Osteoblast (primary cell): ENCODE measurements around the gene RTP5. TPM values are rescaled to one million over a fixed set of nuclear protein-coding genes. Genes with fewer than 3 reads are reported as not detected.
A peak's percentile ranks its signal among the peaks of the same experiment; 100 is the strongest.

ENCODE experiments used
- DNase-seq: peaks from one replicate; pipeline ENCODE4 v3.0.0; 2011; ENCODE audit warnings: low spot score, mixed read lengths; ENCODE audit not compliant: insufficient read length; ENCODE audit errors: missing footprints
- H2AFZ ChIP-seq: 2 replicates; pipeline ENCODE4 v1.6.0; 2011; ENCODE audit warnings: mild to moderate bottlenecking, low read length
- H3K27ac ChIP-seq: 2 replicates; pipeline ENCODE4 v1.5.1; 2011; ENCODE audit warnings: mild to moderate bottlenecking, low read depth, low read length, moderate library complexity
- H3K27me3 ChIP-seq: 2 replicates; pipeline ENCODE4 v1.6.0; 2012; ENCODE audit warnings: mild to moderate bottlenecking, control low read depth, inconsistent platforms, low read length, moderate library complexity; ENCODE audit not compliant: insufficient read depth
- H3K36me3 ChIP-seq: 2 replicates; pipeline ENCODE4 v1.5.1; 2011; ENCODE audit warnings: mild to moderate bottlenecking, low read length, control low read depth, moderate library complexity; ENCODE audit not compliant: insufficient read depth
- H3K4me1 ChIP-seq: 2 replicates; pipeline ENCODE4 v1.5.1; 2011; ENCODE audit warnings: mild to moderate bottlenecking, low read length, control low read depth, moderate library complexity; ENCODE audit not compliant: insufficient read depth
- H3K4me2 ChIP-seq: 2 replicates; pipeline ENCODE4 v1.6.0; 2011; ENCODE audit warnings: mild to moderate bottlenecking, low read length; ENCODE audit not compliant: insufficient read depth
- H3K4me3 ChIP-seq: fragments of 200-600 bp; sonication (generic); 3 replicates; pipeline ENCODE4 v1.5.1; 2012; ENCODE audit warnings: mild to moderate bottlenecking, low read length, inconsistent platforms; ENCODE audit not compliant: insufficient read depth
- H3K79me2 ChIP-seq: 2 replicates; pipeline ENCODE4 v1.6.0; 2012; ENCODE audit warnings: mild to moderate bottlenecking, low read length, control low read depth, inconsistent platforms; ENCODE audit not compliant: insufficient read depth
- H3K9me3 ChIP-seq: 2 replicates; pipeline ENCODE4 v1.5.1; 2011; ENCODE audit warnings: low read depth, low read length, control low read depth
- H4K20me1 ChIP-seq: 2 replicates; pipeline ENCODE4 v1.6.0; 2012; ENCODE audit warnings: mild to moderate bottlenecking, low read length, control low read depth; ENCODE audit not compliant: insufficient read depth
- CTCF ChIP-seq: IDR thresholded peaks from 2 replicates; pipeline ENCODE4 v1.5.1; 2011; ENCODE audit warnings: mild to moderate bottlenecking, low read depth, low read length, moderate library complexity; ENCODE audit errors: extremely low read depth
- total RNA-seq: library from RNA; depleted of rRNA; stranded (reverse); fragments of >200 nt; gene quantifications from 2 replicates; pipeline ENCODE4 v1.2.3, GENCODE V29; 2012

RTP5 gene
- total RNA-seq, 1 donor: not detected

DNA sequence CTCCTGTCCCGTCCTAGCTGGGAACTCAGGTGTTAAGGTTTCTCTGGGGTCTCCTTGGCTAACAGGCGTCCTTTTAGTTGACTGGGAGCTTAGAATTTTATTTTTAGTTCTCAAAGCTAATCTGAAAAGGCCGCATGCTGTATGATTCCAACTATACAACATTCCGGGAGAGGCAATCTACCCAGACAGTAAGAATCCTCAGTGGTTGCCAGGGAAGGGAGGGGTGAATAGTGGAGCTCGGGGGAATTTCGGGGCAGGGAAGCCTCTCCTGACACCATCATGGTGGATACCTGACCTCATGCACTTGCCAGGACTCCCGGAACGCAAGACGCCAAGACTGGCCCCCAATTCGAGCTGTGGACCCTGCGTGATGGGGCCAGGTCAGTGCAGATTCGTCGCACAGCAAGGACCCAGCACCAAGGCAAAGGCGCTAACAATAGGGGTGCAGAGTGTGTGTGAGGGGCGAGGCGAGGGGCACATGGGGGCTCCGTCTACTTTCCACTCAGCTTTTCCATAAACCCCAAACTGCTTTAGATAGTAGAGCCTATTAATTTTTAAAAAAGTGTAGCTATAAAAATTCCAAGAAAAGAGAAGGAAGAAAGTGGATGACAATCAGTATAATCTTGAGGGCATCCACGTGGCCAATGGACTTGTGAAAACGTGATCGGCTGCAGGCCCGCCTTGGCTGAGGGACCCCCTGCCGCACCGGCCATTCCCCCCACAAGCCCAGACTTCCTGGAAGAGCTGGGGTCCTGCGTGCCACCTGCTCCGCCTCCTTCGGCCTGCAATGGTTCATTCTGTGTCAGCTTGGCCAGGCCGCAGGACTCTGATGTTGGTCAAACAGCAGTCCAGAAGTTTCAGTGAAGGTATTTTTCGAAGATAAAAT, 28.1 kb upstream of the RTP5 start:
- Histone ChIP-seq H3K27me3 (peaks cover 32% of the 10 kb centered on the region), H3K9me3 (no peaks in the 10 kb centered on the region), H3K27ac (no peak overlapping the region), H2AFZ (no peak overlapping the region), H4K20me1 (no peaks in the 10 kb centered on the region), H3K4me2 (no peak overlapping the region), H3K4me1 (no peaks in the 10 kb centered on the region), H3K4me3 (no peak overlapping the region), H3K36me3 (no peaks in the 10 kb centered on the region), H3K79me2 (no peaks in the 10 kb centered on the region)
- no peak for TF ChIP-seq CTCF
- DNase-seq: peak; percentile 73

DNA sequence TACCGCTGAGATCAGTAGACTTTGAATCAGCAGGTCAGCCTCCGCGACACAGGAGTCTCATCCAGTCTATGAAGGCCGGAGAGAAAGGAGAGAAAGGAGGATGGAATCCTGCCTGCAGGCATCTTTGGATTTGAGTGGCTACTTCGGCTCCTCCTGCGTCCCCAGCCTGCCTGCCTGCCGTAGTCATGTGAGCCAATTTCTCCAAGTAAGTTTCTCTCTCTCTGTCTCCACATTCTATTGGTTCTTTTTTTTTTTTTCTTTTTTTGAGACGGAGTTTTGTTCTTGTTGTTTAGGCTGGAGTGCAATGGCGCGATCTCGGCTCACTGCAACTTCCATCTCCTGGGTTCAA, 27.5 kb upstream of the RTP5 start:
- no peak overlapping the region for H3K4me3 ChIP-seq
- no peak for TF ChIP-seq CTCF
- no peak overlapping the region for H2AFZ ChIP-seq
- H3K27ac ChIP-seq: no peak overlapping the region
- no peaks in the 10 kb centered on the region for H3K9me3 ChIP-seq
- H3K36me3 ChIP-seq: no peaks in the 10 kb centered on the region
- no peaks in the 10 kb centered on the region for H3K4me1 ChIP-seq
- DNase-seq: peak; percentile 73
- H3K27me3 ChIP-seq: peaks cover 28% of the 10 kb centered on the region
- no peaks in the 10 kb centered on the region for H3K79me2 ChIP-seq
- no peak overlapping the region for H3K4me2 ChIP-seq
- H4K20me1 ChIP-seq: no peaks in the 10 kb centered on the region

DNA sequence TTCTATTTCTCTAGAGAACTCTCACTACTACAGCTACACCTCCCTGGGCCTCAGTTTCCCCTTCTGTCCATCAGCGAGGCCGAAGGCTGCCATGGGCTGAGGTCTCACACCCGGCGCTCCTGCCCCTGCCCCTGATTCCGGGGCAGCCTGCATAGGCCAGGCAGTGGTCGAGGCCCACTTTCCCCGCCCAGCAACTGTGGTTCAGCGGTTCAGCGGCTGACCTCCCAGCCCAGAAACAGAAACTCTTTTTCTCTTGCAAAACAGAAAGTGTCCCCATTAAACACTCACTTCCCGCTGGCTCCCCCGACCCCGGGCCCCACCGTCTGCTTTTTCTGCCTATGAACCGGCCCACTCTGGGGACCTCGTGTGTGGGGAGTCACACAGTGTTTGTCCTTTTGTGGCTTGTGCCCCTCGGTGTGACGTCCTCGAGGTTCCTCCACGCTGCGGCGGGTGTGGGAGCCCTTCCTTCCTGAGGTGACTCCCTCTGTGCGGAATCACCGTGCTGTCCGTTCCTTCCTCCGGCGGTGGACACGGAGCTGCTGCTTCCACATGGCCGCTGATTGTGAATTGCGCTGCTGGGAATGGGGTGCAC, 26.8 kb upstream of the RTP5 start:
- Histone ChIP-seq H3K27me3 (peaks cover 22% of the 10 kb centered on the region), H3K4me2 (peak overlapping the region; percentile 43), H2AFZ (peak overlapping the region; percentile 65), H3K4me3 (peak overlapping the region; percentile 28), H4K20me1 (no peaks in the 10 kb centered on the region), H3K4me1 (no peaks in the 10 kb centered on the region), H3K79me2 (no peaks in the 10 kb centered on the region), H3K9me3 (no peaks in the 10 kb centered on the region), H3K36me3 (no peaks in the 10 kb centered on the region), H3K27ac (no peak overlapping the region)
- peak; percentile 91 for DNase-seq
- no peak for TF ChIP-seq CTCF

GRCh38 chr2:241843321-241844065, 26.0 kb upstream of the RTP5 start:
- no peaks in the 10 kb centered on the region for H3K36me3 ChIP-seq
- H3K79me2 ChIP-seq: no peaks in the 10 kb centered on the region
- no peak for TF ChIP-seq CTCF
- peaks cover 14% of the 10 kb centered on the region for H3K27me3 ChIP-seq
- H3K4me2 ChIP-seq: peak overlapping the region; percentile 43
- no peaks in the 10 kb centered on the region for H4K20me1 ChIP-seq
- DNase-seq: peak; percentile 78
- no peaks in the 10 kb centered on the region for H3K9me3 ChIP-seq
- no peak overlapping the region for H2AFZ ChIP-seq
- H3K27ac ChIP-seq: no peak overlapping the region
- H3K4me3 ChIP-seq: no peak overlapping the region
- no peaks in the 10 kb centered on the region for H3K4me1 ChIP-seq
